ENCODE results near the gene RAB35. TPM values are rescaled to one million over a fixed set of nuclear protein-coding genes. Genes with fewer than 3 reads are reported as not detected.

The RAB35 gene
- total RNA-seq, 1 donor from 2014 or later = 39.2 TPM

GRCh38 chr12:120061575-120062214, 54.9 kb downstream of the RAB35 start:
- Histone ChIP-seq H3K36me3 (no peaks in the 10 kb centered on the region), H3K9me3 (no peaks in the 10 kb centered on the region), H3K4me3 (no peak overlapping the region), H3K27ac (no peak overlapping the region), H3K4me1 (no peaks in the 10 kb centered on the region), H3K27me3 (no peaks in the 10 kb centered on the region)
- TF ChIP-seq, protein P1, sequence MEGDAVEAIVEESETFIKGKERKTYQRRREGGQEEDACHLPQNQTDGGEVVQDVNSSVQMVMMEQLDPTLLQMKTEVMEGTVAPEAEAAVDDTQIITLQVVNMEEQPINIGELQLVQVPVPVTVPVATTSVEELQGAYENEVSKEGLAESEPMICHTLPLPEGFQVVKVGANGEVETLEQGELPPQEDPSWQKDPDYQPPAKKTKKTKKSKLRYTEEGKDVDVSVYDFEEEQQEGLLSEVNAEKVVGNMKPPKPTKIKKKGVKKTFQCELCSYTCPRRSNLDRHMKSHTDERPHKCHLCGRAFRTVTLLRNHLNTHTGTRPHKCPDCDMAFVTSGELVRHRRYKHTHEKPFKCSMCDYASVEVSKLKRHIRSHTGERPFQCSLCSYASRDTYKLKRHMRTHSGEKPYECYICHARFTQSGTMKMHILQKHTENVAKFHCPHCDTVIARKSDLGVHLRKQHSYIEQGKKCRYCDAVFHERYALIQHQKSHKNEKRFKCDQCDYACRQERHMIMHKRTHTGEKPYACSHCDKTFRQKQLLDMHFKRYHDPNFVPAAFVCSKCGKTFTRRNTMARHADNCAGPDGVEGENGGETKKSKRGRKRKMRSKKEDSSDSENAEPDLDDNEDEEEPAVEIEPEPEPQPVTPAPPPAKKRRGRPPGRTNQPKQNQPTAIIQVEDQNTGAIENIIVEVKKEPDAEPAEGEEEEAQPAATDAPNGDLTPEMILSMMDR (IDR thresholded peaks at IDR 0.05) = no peak
- intact Hi-C loops (cut with DNase I) = no loop called here
- DNase-seq (ENCODE audit: low spot score in 2 of 2) = no peak

- no peak for DNase-seq (ENCODE audit: low spot score in 2 of 2)
- TF ChIP-seq, protein P1 (IDR thresholded peaks at IDR 0.05) = no peak
- Histone ChIP-seq H3K9me3 (no peaks in the 10 kb centered on the region), H3K4me1 (no peaks in the 10 kb centered on the region), H3K27ac (no peak overlapping the region), H3K4me3 (no peak overlapping the region), H3K36me3 (no peaks in the 10 kb centered on the region), H3K27me3 (no peaks in the 10 kb centered on the region)
- intact Hi-C loops (cut with DNase I) = no loop called here
Measured at GRCh38 chr12:120060717-120061116, 55.8 kb downstream of the RAB35 start.

DNA sequence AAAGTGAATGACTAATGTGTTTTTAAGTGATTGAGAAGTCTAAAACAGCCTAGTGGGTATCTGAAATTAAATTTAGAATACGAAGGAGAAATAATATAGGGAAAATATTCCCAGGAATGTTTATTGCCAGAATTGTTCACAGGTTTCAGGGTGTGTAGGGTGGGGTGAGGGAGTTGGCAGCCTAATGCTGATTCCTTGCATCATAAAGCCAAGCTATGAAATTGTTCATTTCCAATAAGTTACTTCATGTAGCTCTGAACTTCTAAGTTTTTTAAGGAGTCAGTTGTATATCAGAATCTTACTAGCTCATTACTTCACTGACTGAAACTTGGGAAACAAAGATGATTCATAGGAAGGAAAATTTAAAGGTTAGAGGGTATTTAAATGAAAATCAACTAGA, 56.4 kb downstream of the RAB35 start:
- DNase-seq (ENCODE audit: low spot score in 2 of 2) = no peak
- Histone ChIP-seq H3K9me3 (no peaks in the 10 kb centered on the region), H3K27ac (no peak overlapping the region), H3K4me1 (no peaks in the 10 kb centered on the region), H3K4me3 (no peak overlapping the region), H3K27me3 (no peaks in the 10 kb centered on the region), H3K36me3 (no peaks in the 10 kb centered on the region)
- TF ChIP-seq, protein P1 (IDR thresholded peaks at IDR 0.05) = no peak
- intact Hi-C loops (cut with DNase I) = no loop called here

GRCh38 chr12:120056739-120057138, 59.8 kb downstream of the RAB35 start:
- peaks cover 0 to under 1% of the 10 kb centered on the region in 2 donors for H3K9me3 ChIP-seq
- H3K4me3 ChIP-seq = no peak overlapping the region
- H3K36me3 ChIP-seq = no peaks in the 10 kb centered on the region
- H3K27ac ChIP-seq = no peak overlapping the region
- intact Hi-C loops (cut with DNase I) = no loop called here
- H3K4me1 ChIP-seq = no peaks in the 10 kb centered on the region
- DNase-seq (ENCODE audit: low spot score in 2 of 2) = no peak
- TF ChIP-seq, protein P1 (IDR thresholded peaks at IDR 0.05) = no peak
- H3K27me3 ChIP-seq = no peaks in the 10 kb centered on the region

GRCh38 chr12:120055231-120056000, 61.1 kb downstream of the RAB35 start:
- no peak overlapping the region for H3K27ac ChIP-seq
- no peak for DNase-seq (ENCODE audit: low spot score in 2 of 2)
- TF ChIP-seq, protein P1 (IDR thresholded peaks at IDR 0.05) = no peak
- no peaks in the 10 kb centered on the region for H3K4me1 ChIP-seq
- no peaks in the 10 kb centered on the region for H3K27me3 ChIP-seq
- no peak overlapping the region for H3K4me3 ChIP-seq
- intact Hi-C loops (cut with DNase I) = no loop called here
- H3K9me3 ChIP-seq = peaks cover 0 to 3% of the 10 kb centered on the region in 2 donors
- no peaks in the 10 kb centered on the region for H3K36me3 ChIP-seq
